Stimulated activated CD8-positive, alpha-beta memory T cell treated with anti-CD3 and anti-CD28 coated beads, Interleukin-12 subunit alpha, Interleukin-12 subunit beta, amount 100 ng/mL, for 1 hour (primary cell): Measurements from ENCODE around the gene EXOSC6.
"Not testable (repeated sequence)": the region's sequence is repeated elsewhere in the genome, so short reads cannot be mapped to it uniquely, and the experiment has no call there.

ENCODE experiments used
- DNase-seq: peaks from one replicate; pipeline ENCODE4 v3.0.0-alpha.2; 2020; ENCODE audit warnings: low read depth

EXOSC6 gene

GRCh38 chr16:70198666-70199065 is 53.1 kb downstream of the EXOSC6 start:
- not testable (repeated sequence) for DNase-seq

GRCh38 chr16:70198230-70198629 is 53.5 kb downstream of the EXOSC6 start:
- DNase-seq = not testable (repeated sequence)

- not testable (repeated sequence) for DNase-seq
These were observed 54.1 kb downstream of the EXOSC6 start for GRCh38 chr16:70197611-70198010.
